Neural cell (in vitro differentiated cells): ENCODE data around the gene OR51A7. TPM values are rescaled to one million over a fixed set of nuclear protein-coding genes. Genes with fewer than 3 reads are reported as not detected.

ENCODE experiments used
- H2AFZ ChIP-seq: fragments of 200-600, 300-800 bp; sonication (generic), shearing (Covaris generic); 2 replicates; pipeline ENCODE4 v1.6.0; 2014; ENCODE audit warnings: low read depth, mild to moderate bottlenecking, antibody characterized with exemption, low read length, moderate library complexity
- H3F3A ChIP-seq: fragments of 200-600 bp; shearing (Covaris generic); 2 replicates; pipeline ENCODE4 v1.6.1; 2016; ENCODE audit warnings: mild to moderate bottlenecking, moderate library complexity, mixed read lengths, antibody characterized with exemption, low read length; ENCODE audit not compliant: insufficient read depth, poor library complexity, severe bottlenecking
- H3K27ac ChIP-seq: fragments of 200-600, 300-800 bp; sonication (generic), shearing (Covaris generic); 2 replicates; pipeline ENCODE4 v1.5.1; 2014; ENCODE audit warnings: mild to moderate bottlenecking, low read length, moderate library complexity
- H3K27me3 ChIP-seq: fragments of 300-800, 200-600 bp; sonication (generic), shearing (Covaris generic); 2 replicates; pipeline ENCODE4 v1.6.0; 2014; ENCODE audit warnings: mild to moderate bottlenecking, low read depth, low read length, moderate library complexity; ENCODE audit not compliant: insufficient read depth
- H3K36me3 ChIP-seq: fragments of 300-800, 200-600 bp; sonication (generic), shearing (Covaris generic); 2 replicates; pipeline ENCODE4 v1.5.1; 2014; ENCODE audit warnings: mild to moderate bottlenecking, antibody characterized with exemption, low read length, moderate library complexity; ENCODE audit not compliant: insufficient read depth
- H3K4me2 ChIP-seq: fragments of 300-800, 200-600 bp; sonication (generic), shearing (Covaris generic); 2 replicates; pipeline ENCODE4 v1.6.0; 2014; ENCODE audit warnings: mild to moderate bottlenecking, low read length
- H3K4me3 ChIP-seq: fragments of 300-800, 200-600 bp; sonication (generic), shearing (Covaris generic); 2 replicates; pipeline ENCODE4 v1.5.1; 2014; ENCODE audit warnings: mild to moderate bottlenecking, low read length, moderate library complexity
- H3K79me2 ChIP-seq: fragments of 200-600 bp; shearing (Covaris generic); replicated peaks from 2 replicates; pipeline ENCODE4 v1.6.0; 2014; ENCODE audit warnings: mild to moderate bottlenecking, low read length, moderate library complexity; ENCODE audit not compliant: insufficient read depth
- H3K9ac ChIP-seq: fragments of 300-800, 200-600 bp; sonication (generic), shearing (Covaris generic); 2 replicates; pipeline ENCODE4 v1.6.1; 2016; ENCODE audit warnings: mild to moderate bottlenecking, low read length, mixed read lengths
- H3K9me2 ChIP-seq: fragments of 200-600 bp; shearing (Covaris generic); 2 replicates; pipeline ENCODE4 v1.6.1; 2016; ENCODE audit warnings: mild to moderate bottlenecking, low read length, mixed read lengths; ENCODE audit not compliant: insufficient read depth
- H3K9me3 ChIP-seq: fragments of 200-600, 300-800 bp; sonication (generic), shearing (Covaris generic); 2 replicates; pipeline ENCODE4 v1.6.1; 2016; ENCODE audit warnings: mild to moderate bottlenecking, mixed run types, low read length, moderate library complexity, mixed read lengths
- H4K20me1 ChIP-seq: fragments of 200-600 bp; shearing (Covaris generic); 2 replicates; pipeline ENCODE4 v1.6.1; 2016; ENCODE audit warnings: mild to moderate bottlenecking, mixed run types; ENCODE audit not compliant: insufficient read depth
- CTCF ChIP-seq: fragments of 450-650 bp; IDR thresholded peaks from 2 replicates; pipeline ENCODE4 v1.5.1; 2014; ENCODE audit warnings: antibody characterized with exemption, mild to moderate bottlenecking, moderate library complexity; ENCODE audit not compliant: poor library complexity, severe bottlenecking
- EP300 ChIP-seq: fragments of 450-650 bp; conservative IDR thresholded peaks from 2 replicates; pipeline ENCODE4 v1.6.1; 2014; ENCODE audit warnings: antibody characterized with exemption, mild to moderate bottlenecking, moderate library complexity; ENCODE audit not compliant: poor library complexity, severe bottlenecking
- EZH2 ChIP-seq: fragments of 200-600, 300-800 bp; shearing (Covaris generic), sonication (generic); IDR thresholded peaks from 2 replicates; pipeline ENCODE4 v1.6.1; 2014; ENCODE audit warnings: antibody characterized with exemption, low read length, borderline replicate concordance, mild to moderate bottlenecking; ENCODE audit not compliant: insufficient read depth, poor library complexity, severe bottlenecking
- MXI1 ChIP-seq: fragments of 450-650 bp; conservative IDR thresholded peaks from 2 replicates; pipeline ENCODE4 v1.6.1; 2014; ENCODE audit warnings: antibody characterized with exemption, mild to moderate bottlenecking; ENCODE audit not compliant: poor library complexity, severe bottlenecking
- POLR2AphosphoS5 ChIP-seq: IDR thresholded peaks from 2 replicates; pipeline ENCODE4 v1.6.1; 2012
- RAD21 ChIP-seq: fragments of 450-650 bp; conservative IDR thresholded peaks from 2 replicates; pipeline ENCODE4 v1.6.1; 2014; ENCODE audit warnings: antibody characterized with exemption, mild to moderate bottlenecking, moderate library complexity
- REST ChIP-seq: IDR thresholded peaks from 2 replicates; pipeline ENCODE4 v1.6.1; 2012; ENCODE audit warnings: borderline replicate concordance
- SMC3 ChIP-seq: fragments of 450-650 bp; conservative IDR thresholded peaks from 2 replicates; pipeline ENCODE4 v1.6.1; 2014; ENCODE audit warnings: antibody characterized with exemption, mild to moderate bottlenecking, moderate library complexity; ENCODE audit not compliant: poor library complexity
- TAF1 ChIP-seq: IDR thresholded peaks from 2 replicates; pipeline ENCODE4 v1.6.1; 2012; ENCODE audit warnings: low read depth
- polyA plus RNA-seq: library from polyadenylated mRNA; depleted of rRNA; stranded (reverse); fragments of >200 nt; gene quantifications from 2 replicates; pipeline ENCODE4 v1.2.3, GENCODE V29; 2014

The OR51A7 gene
- polyA plus RNA-seq, 1 donor from 2014 or later = not detected

- Histone ChIP-seq H3K4me3 (no peak overlapping the region), H3K4me2 (no peak overlapping the region), H3K27ac (no peak overlapping the region), H3F3A (no peaks in the 10 kb centered on the region), H2AFZ (no peak overlapping the region), H3K36me3 (no peaks in the 10 kb centered on the region), H3K9me2 (no peaks in the 10 kb centered on the region), H3K9ac (no peak overlapping the region), H4K20me1 (no peaks in the 10 kb centered on the region), H3K9me3 (no peaks in the 10 kb centered on the region), H3K27me3 (no peaks in the 10 kb centered on the region), H3K79me2 (no peaks in the 10 kb centered on the region)
- TF ChIP-seq EZH2 (no peak), RAD21 (no peak), CTCF (no peak), MXI1 (no peak), REST (no peak), POLR2AphosphoS5 (no peak), TAF1 (no peak), EP300 (no peak), SMC3 (no peak)
Measured at GRCh38 chr11:4957396-4957795, 53.8 kb downstream of the OR51A7 start.

Other genes with a start within 250 kb of the OR51A7 start
- gene OR51E2, start 205.9 kb upstream of the OR51A7 start, polyA plus RNA-seq = not detected in 2 replicates
- not detected in 2 replicates for gene MMP26, start 199.0 kb upstream of the OR51A7 start, polyA plus RNA-seq
- gene OR51F1, start 133.8 kb upstream of the OR51A7 start, polyA plus RNA-seq = not detected in 2 replicates
- gene OR52R1, start 99.4 kb upstream of the OR51A7 start, polyA plus RNA-seq = not detected in 2 replicates
- not detected in 2 replicates for gene OR51F2, start 82.5 kb upstream of the OR51A7 start, polyA plus RNA-seq
- not detected in 2 replicates for gene OR51S1, start 54.6 kb upstream of the OR51A7 start, polyA plus RNA-seq
- gene OR51T1, start 21.9 kb upstream of the OR51A7 start, polyA plus RNA-seq = not detected in 2 replicates
- not detected in 2 replicates for gene OR51G2, start 15.6 kb downstream of the OR51A7 start, polyA plus RNA-seq
- gene OR51G1, start 20.6 kb downstream of the OR51A7 start, polyA plus RNA-seq = not detected in 2 replicates
- gene OR51A4, start 43.8 kb downstream of the OR51A7 start, polyA plus RNA-seq = not detected in 2 replicates
- not detected in 2 replicates for gene OR51A2, start 51.9 kb downstream of the OR51A7 start, polyA plus RNA-seq
- gene OR51L1, start 91.1 kb downstream of the OR51A7 start, polyA plus RNA-seq = not detected in 2 replicates
- not detected in 2 replicates for gene OR52J3, start 142.7 kb downstream of the OR51A7 start, polyA plus RNA-seq
- not detected in 2 replicates for gene OR52E2, start 155.8 kb downstream of the OR51A7 start, polyA plus RNA-seq
- not detected in 2 replicates for gene OR52E1, start 165.8 kb downstream of the OR51A7 start, polyA plus RNA-seq
- not detected in 2 replicates for gene OR52A5, start 234.6 kb downstream of the OR51A7 start, polyA plus RNA-seq